Adrenal gland (tissue), 12 donors: ENCODE measurements around the gene TMEM63A. TPM values are rescaled to one million over a fixed set of nuclear protein-coding genes. Genes with fewer than 3 reads are reported as not detected.
A peak's percentile ranks its signal among the peaks of the same experiment; 100 is the strongest.

Experiments
- DNase-seq, 7 donors: peaks; one replicate each; pipeline ENCODE4 v3.0.0-alpha.2; 2019 to 2020
- H3K27ac ChIP-seq, 5 donors: fragments of 200-600 bp; sonication (generic) in 4 of 5; 1 replicate in 3 of 5; 2 replicates in 2 of 5; pipeline versions ENCODE4 v1.5.1 to v1.8.0; 2016 to 2020; ENCODE audit warnings: mild to moderate bottlenecking in 1 of 5
- H3K27me3 ChIP-seq: fragments of 200-600 bp; 2 replicates; pipeline ENCODE4 v1.8.0; 2021
- H3K36me3 ChIP-seq, 2 donors: fragments of 200-600 bp; replicated peaks in 1 of 2; 1 replicate in 1 of 2; 2 replicates in 1 of 2; pipeline versions ENCODE4 v1.5.1 to v1.8.0; 2018 to 2022
- H3K4me1 ChIP-seq, 2 donors: fragments of 200-600 bp; replicated peaks in 1 of 2; 1 replicate in 1 of 2; 2 replicates in 1 of 2; pipeline versions ENCODE4 v1.5.1 to v1.8.0; 2018 to 2021
- H3K4me3 ChIP-seq, 4 donors: fragments of 200-600 bp; sonication (generic) in 3 of 4; one replicate each; pipeline ENCODE4 v1.5.1; 2016 to 2018
- H3K9me3 ChIP-seq, 3 donors: fragments of 200-600 bp; sonication (generic) in 1 of 3; replicated peaks in 1 of 3; 1 replicate in 2 of 3; 2 replicates in 1 of 3; pipeline versions ENCODE4 v1.5.1 to v1.8.0; 2016 to 2021
- CTCF ChIP-seq, 6 experiments: fragments of 450-650 bp in 4 of 6; fragments of 200-600 bp in 2 of 6; sonication (generic) in 1 of 6; IDR thresholded peaks; 1 replicate in 5 of 6; 2 replicates in 1 of 6; pipeline versions ENCODE4 v1.5.1 to v1.8.0; 2016 to 2021; ENCODE audit warnings: antibody characterized with exemption in 6 of 6, mild to moderate bottlenecking in 2 of 6, moderate library complexity in 1 of 6
- POLR2A ChIP-seq, 2 donors: fragments of 450-650 bp; IDR thresholded peaks; one replicate each; pipeline ENCODE4 v1.6.1; 2017; ENCODE audit warnings: antibody characterized with exemption in 2 of 2, mild to moderate bottlenecking in 2 of 2, moderate library complexity in 1 of 2
- whole genome bisulfite sequencing, 4 donors: extraction: QIAGEN DNeasy Blood & Tissue Kit in 2 of 4; methylation state at CpG; one replicate each; pipeline versions ENCODE4 v1.1.5 to v1.1.7; 2013 to 2017; 5-methylcytosine and 5-hydroxymethylcytosine counted together
- intact Hi-C, 2 donors: fragments of 100-400 bp; cut with DNase I; formaldehyde crosslinking; loops; one replicate each; pipeline versions ENCODE4 v1.14.1 to v1.15.0; 2022 to 2023
- polyA plus RNA-seq, 3 donors: library from polyadenylated mRNA; stranded (reverse); fragments of 200-250 nt in 2 of 3; fragments of 350-450 nt in 1 of 3; fragmentation: Illumina TruSeq in 1 of 3; extraction: RNeasy Lipid Tissue Mini Kit (QIAGEN cat#74804) in 1 of 3; gene quantifications; one replicate each; pipeline ENCODE4 v1.2.3, GENCODE V29; 2013 to 2014
- total RNA-seq, 9 donors: library from RNA; depleted of rRNA in 4 of 9; stranded (reverse); fragments of >200 nt in 4 of 9; fragments of 120-200 nt in 1 of 9; fragmentation: NEBNext Ultra II Directional in 1 of 9; extraction: Animal tissue kit (Norgen Biotek cat#: 25700) in 1 of 9; gene quantifications; one replicate each; pipeline versions ENCODE4 v1.1.0 to v1.2.4, GENCODE V29; 2013 to 2023
- donor health status: healthy with polysubstance abuse.
- donor health status: Bipolar disorder and iron deficiency.
- donor health status: DM: yes; HTN: yes; CAD: no.
- donor health status: DM: no; HTN: no; CAD: no.
- donor health status: DM: no; HTN: no; CAD: no.
- donor health status: DM: yes; HTN: yes; CAD: no.

TMEM63A gene
- total and polyA plus RNA-seq, 12 donors = 13.9 to 96.9 (median 52.3) TPM

- Histone ChIP-seq H3K27ac (peak overlapping the region; percentile 94 to 98 (median 97)), H3K4me3 (no peak overlapping the region), H3K36me3 (no peaks in the 10 kb centered on the region), H3K9me3 (no peaks in the 10 kb centered on the region), H3K4me1 (peaks cover 95 to 96% of the 10 kb centered on the region in 2 donors), H3K27me3 (no peaks in the 10 kb centered on the region)
- DNase-seq = peak in 4 of 7 donors; percentile 36 to 63 (median 44)
- 59 to 68% (median 64%) methylated on average over 7 of the region's 7 CpGs for WGBS, 4 donors
- intact Hi-C loops = no loop called here
- TF ChIP-seq CTCF (IDR thresholded peaks at IDR 0.05) (no peak), POLR2A (IDR thresholded peaks at IDR 0.05) (peak in 1 of 2 donors; percentile 32)
Observed at GRCh38 chr1:225818229-225818628, 64.0 kb downstream of the TMEM63A start.

GRCh38 chr1:225817611-225818061 is 64.5 kb downstream of the TMEM63A start:
- peaks cover 95 to 96% of the 10 kb centered on the region in 2 donors for H3K4me1 ChIP-seq
- no peaks in the 10 kb centered on the region for H3K27me3 ChIP-seq
- intact Hi-C loops = no loop called here
- peak overlapping the region in 1 of 4 donors; percentile 32 for H3K4me3 ChIP-seq
- no peaks in the 10 kb centered on the region for H3K36me3 ChIP-seq
- peak; percentile 90 to 97 (median 96) for DNase-seq
- TF ChIP-seq POLR2A (IDR thresholded peaks at IDR 0.05) = peak; percentile 12 to 87
- no peak for TF ChIP-seq CTCF (IDR thresholded peaks at IDR 0.05)
- H3K27ac ChIP-seq = peak overlapping the region; percentile 94 to 98 (median 97)
- WGBS, 4 donors = 15 to 40% (median 21%) methylated on average over 4 to 8 of the region's 8 CpGs
- H3K9me3 ChIP-seq = no peaks in the 10 kb centered on the region

GRCh38 chr1:225816643-225817538 is 65.3 kb downstream of the TMEM63A start:
- no peaks in the 10 kb centered on the region for H3K36me3 ChIP-seq
- no peaks in the 10 kb centered on the region for H3K9me3 ChIP-seq
- WGBS, 4 donors = 33 to 40% (median 35%) methylated on average over 10 to 17 of the region's 17 CpGs
- intact Hi-C loops = no loop called here
- peak overlapping the region; percentile 94 to 98 (median 97) for H3K27ac ChIP-seq
- peak overlapping the region in 1 of 4 donors; percentile 32 for H3K4me3 ChIP-seq
- peak in 5 of 7 donors; percentile 44 to 69 (median 58) for DNase-seq
- peaks cover 95 to 96% of the 10 kb centered on the region in 2 donors for H3K4me1 ChIP-seq
- H3K27me3 ChIP-seq = no peaks in the 10 kb centered on the region
- no peak for TF ChIP-seq CTCF (IDR thresholded peaks at IDR 0.05)
- TF ChIP-seq POLR2A (IDR thresholded peaks at IDR 0.05) = no peak

- Histone ChIP-seq H3K4me1 (peaks cover 88 to 93% of the 10 kb centered on the region in 2 donors), H3K27me3 (no peaks in the 10 kb centered on the region), H3K27ac (peak overlapping the region; percentile 94 to 98 (median 97)), H3K36me3 (no peaks in the 10 kb centered on the region), H3K4me3 (no peak overlapping the region), H3K9me3 (no peaks in the 10 kb centered on the region)
- WGBS, 4 donors = 75 to 86% (median 83%) methylated on average over 15 to 17 of the region's 17 CpGs
- intact Hi-C loops = no loop called here
- TF ChIP-seq CTCF (IDR thresholded peaks at IDR 0.05) = no peak
- TF ChIP-seq POLR2A (IDR thresholded peaks at IDR 0.05) = no peak
- peak in 2 of 7 donors; percentile 17 to 27 for DNase-seq
Observed at GRCh38 chr1:225815526-225816178, 66.5 kb downstream of the TMEM63A start.
